ENCODE data around the gene LSAMP. TPM values are rescaled to one million over a fixed set of nuclear protein-coding genes. Genes with fewer than 3 reads are reported as not detected.
A peak's percentile ranks its signal among the peaks of the same experiment; 100 is the strongest.

Gene LSAMP
- total RNA-seq, 1 donor from 2014 or later, result 10.2 TPM

DNA sequence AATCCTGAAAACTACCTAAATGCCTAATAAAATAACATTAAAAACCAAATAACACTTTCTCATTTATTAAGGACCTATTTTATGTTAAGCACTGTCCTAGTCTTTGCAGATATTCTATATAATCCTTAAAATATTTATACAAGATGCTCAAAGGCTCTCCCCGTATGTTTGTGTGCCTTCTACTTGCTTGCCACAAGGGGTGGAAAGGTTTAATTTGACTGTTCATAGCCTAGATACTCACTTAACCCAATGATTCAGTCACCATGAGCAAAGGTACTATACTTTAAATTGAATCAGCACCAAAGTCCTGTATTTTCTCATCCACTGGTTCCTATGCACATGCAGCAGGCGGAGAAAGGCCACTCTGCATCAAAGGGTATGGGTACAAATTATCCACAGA, 32.0 kb downstream of the LSAMP start:
- DNase-seq (ENCODE audit: low read depth), result no peak
- Histone ChIP-seq H3K27me3 (ENCODE audit: control insufficient read depth, insufficient read depth, low read length) (no peaks in the 10 kb centered on the region), H3K4me3 (ENCODE audit: low read depth, low read length) (no peak overlapping the region), H3K36me3 (ENCODE audit: control insufficient read depth, insufficient read depth, low read length) (no peaks in the 10 kb centered on the region)
- TF ChIP-seq, protein P1, sequence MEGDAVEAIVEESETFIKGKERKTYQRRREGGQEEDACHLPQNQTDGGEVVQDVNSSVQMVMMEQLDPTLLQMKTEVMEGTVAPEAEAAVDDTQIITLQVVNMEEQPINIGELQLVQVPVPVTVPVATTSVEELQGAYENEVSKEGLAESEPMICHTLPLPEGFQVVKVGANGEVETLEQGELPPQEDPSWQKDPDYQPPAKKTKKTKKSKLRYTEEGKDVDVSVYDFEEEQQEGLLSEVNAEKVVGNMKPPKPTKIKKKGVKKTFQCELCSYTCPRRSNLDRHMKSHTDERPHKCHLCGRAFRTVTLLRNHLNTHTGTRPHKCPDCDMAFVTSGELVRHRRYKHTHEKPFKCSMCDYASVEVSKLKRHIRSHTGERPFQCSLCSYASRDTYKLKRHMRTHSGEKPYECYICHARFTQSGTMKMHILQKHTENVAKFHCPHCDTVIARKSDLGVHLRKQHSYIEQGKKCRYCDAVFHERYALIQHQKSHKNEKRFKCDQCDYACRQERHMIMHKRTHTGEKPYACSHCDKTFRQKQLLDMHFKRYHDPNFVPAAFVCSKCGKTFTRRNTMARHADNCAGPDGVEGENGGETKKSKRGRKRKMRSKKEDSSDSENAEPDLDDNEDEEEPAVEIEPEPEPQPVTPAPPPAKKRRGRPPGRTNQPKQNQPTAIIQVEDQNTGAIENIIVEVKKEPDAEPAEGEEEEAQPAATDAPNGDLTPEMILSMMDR (IDR thresholded peaks at IDR 0.05; ENCODE audit: insufficient read depth, low read length, poor library complexity, severe bottlenecking), result peak; percentile 5

DNA sequence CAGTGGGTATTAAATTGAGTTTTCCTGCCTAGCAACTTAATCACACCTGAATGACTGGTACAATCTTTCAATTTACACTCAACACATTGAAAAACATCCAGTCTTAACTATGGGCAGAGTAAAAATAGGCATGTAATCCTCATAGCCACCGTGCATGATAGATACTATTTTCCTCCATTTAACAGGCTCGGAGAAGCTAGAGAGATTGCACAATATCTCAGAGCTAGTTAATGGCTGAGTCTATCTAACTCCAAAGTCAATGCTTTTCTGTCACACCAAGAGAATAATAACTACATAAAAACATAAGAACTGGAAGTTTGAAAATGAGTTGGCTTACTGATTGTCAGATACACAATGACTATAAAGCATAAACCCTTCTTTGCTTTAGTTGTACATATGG, 36.8 kb downstream of the LSAMP start:
- H3K4me3 ChIP-seq (ENCODE audit: low read depth, low read length), result no peak overlapping the region
- H3K36me3 ChIP-seq (ENCODE audit: control insufficient read depth, insufficient read depth, low read length), result no peaks in the 10 kb centered on the region
- no peaks in the 10 kb centered on the region for H3K27me3 ChIP-seq (ENCODE audit: control insufficient read depth, insufficient read depth, low read length)
- no peak for DNase-seq (ENCODE audit: low read depth)
- TF ChIP-seq, protein P1 (IDR thresholded peaks at IDR 0.05; ENCODE audit: insufficient read depth, low read length, poor library complexity, severe bottlenecking), result no peak

DNA sequence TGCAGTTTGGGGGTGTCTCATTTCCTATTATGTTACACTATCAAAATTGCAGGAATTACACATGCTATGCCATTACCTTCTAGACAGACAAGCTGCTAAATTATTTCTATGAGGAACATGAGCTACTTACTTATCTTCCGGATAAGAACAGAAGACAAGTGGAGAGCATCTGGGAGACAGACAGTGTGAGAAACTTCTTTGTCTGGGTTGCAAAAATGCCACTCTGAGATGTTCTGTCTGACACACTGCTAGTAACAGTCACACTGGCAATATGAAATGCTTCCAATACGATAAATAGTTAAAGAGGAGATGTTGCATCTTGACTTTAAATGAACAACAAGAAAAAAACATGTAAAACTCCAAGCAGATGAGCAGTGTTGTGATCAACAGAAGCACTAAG, 40.1 kb downstream of the LSAMP start:
- H3K27me3 ChIP-seq (ENCODE audit: control insufficient read depth, insufficient read depth, low read length), result no peaks in the 10 kb centered on the region
- TF ChIP-seq, protein P1 (IDR thresholded peaks at IDR 0.05; ENCODE audit: insufficient read depth, low read length, poor library complexity, severe bottlenecking), result no peak
- H3K4me3 ChIP-seq (ENCODE audit: low read depth, low read length), result no peak overlapping the region
- no peaks in the 10 kb centered on the region for H3K36me3 ChIP-seq (ENCODE audit: control insufficient read depth, insufficient read depth, low read length)
- no peak for DNase-seq (ENCODE audit: low read depth)

DNA sequence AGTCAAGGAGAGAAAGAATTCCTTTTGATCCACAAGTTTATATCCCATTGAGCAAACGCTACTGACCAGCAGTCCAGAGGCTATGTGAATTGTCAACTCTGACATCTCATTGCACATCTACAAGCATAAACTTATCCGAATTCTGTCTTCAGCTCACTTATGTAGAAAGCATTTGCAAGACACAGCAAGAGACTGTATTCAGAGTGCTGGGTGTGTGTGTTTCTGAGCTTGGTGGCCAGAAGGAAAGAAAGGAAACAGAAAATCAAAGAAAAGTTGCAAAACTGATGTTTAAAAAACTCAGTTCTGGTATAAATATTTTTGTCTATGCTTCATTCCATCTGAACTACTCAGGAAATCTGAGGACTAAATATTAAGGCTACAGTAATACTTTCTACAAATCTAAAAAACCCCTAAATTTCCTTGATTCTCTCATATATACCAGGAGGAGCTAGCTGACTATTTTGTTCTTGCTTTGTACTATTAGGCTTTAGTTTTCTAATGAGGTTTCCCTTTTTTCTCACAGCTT, 45.5 kb downstream of the LSAMP start:
- Histone ChIP-seq H3K27me3 (ENCODE audit: control insufficient read depth, insufficient read depth, low read length) (no peaks in the 10 kb centered on the region), H3K36me3 (ENCODE audit: control insufficient read depth, insufficient read depth, low read length) (no peaks in the 10 kb centered on the region), H3K4me3 (ENCODE audit: low read depth, low read length) (no peak overlapping the region)
- DNase-seq (ENCODE audit: low read depth), result no peak
- TF ChIP-seq, protein P1 (IDR thresholded peaks at IDR 0.05; ENCODE audit: insufficient read depth, low read length, poor library complexity, severe bottlenecking), result no peak

DNA sequence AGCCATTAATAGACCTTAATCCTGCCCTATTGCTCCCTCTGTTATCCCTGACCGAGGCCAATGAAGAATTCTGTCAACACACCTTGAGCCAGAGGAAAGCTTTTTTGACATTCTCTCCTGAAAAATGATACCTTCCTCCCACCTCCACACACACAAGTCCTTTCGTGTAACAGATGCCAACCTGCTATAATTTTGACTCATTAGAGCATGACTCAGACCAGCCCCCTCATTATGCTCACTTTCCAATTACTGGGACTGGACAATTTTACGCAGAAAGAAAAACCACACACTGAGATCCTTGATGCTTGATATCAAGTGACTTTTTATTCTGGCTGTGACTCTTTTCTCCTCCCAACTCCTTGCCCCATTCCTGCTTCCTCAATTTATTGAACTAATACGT, 50.9 kb downstream of the LSAMP start:
- no peaks in the 10 kb centered on the region for H3K27me3 ChIP-seq (ENCODE audit: control insufficient read depth, insufficient read depth, low read length)
- TF ChIP-seq, protein P1 (IDR thresholded peaks at IDR 0.05; ENCODE audit: insufficient read depth, low read length, poor library complexity, severe bottlenecking), result no peak
- DNase-seq (ENCODE audit: low read depth), result no peak
- no peak overlapping the region for H3K4me3 ChIP-seq (ENCODE audit: low read depth, low read length)
- H3K36me3 ChIP-seq (ENCODE audit: control insufficient read depth, insufficient read depth, low read length), result no peaks in the 10 kb centered on the region

DNA sequence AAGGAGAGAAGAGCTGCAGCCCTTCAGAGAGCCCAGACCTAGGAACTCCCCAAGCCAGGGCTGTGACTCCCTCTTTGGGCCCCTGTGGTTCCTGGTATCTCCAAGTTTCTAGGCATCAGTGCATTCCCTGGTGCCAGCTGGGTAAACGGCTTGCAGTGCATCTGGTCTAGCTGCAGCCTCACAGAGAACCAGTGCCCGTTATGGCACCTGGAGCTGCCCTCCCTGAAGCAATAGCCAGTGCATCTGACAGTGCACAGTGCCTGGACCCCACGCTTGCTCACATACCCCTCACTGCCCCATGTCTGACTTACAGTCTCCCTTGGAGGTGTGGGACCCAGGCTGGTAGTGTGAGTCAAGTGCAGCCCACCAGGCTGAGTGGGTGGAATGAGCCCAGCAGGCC, 52.1 kb downstream of the LSAMP start:
- H3K27me3 ChIP-seq (ENCODE audit: control insufficient read depth, insufficient read depth, low read length), result no peaks in the 10 kb centered on the region
- no peaks in the 10 kb centered on the region for H3K36me3 ChIP-seq (ENCODE audit: control insufficient read depth, insufficient read depth, low read length)
- TF ChIP-seq, protein P1 (IDR thresholded peaks at IDR 0.05; ENCODE audit: insufficient read depth, low read length, poor library complexity, severe bottlenecking), result no peak
- no peak overlapping the region for H3K4me3 ChIP-seq (ENCODE audit: low read depth, low read length)
- no peak for DNase-seq (ENCODE audit: low read depth)

All from kidney epithelial cell (primary cell).